Central memory CD4-positive, alpha-beta T cell (primary cell): ENCODE measurements around the gene OLFM1.
"Not testable (repeated sequence)": the region's sequence is repeated elsewhere in the genome, so short reads cannot be mapped to it uniquely, and the experiment has no call there.

Experiments
- DNase-seq: peaks from one replicate; pipeline ENCODE4 v3.0.0; 2022

OLFM1 gene

GRCh38 chr9:135108831-135109510, 21.5 kb downstream of the OLFM1 start:
- no peak for DNase-seq

- no peak for DNase-seq
These were observed 22.2 kb downstream of the OLFM1 start for GRCh38 chr9:135109650-135110049.

- DNase-seq: no peak
These were observed 22.9 kb downstream of the OLFM1 start for GRCh38 chr9:135110416-135110815.

- DNase-seq: not testable (repeated sequence)
These were observed 24.1 kb downstream of the OLFM1 start for GRCh38 chr9:135111600-135111999.

- no peak for DNase-seq
These were observed 28.9 kb downstream of the OLFM1 start for GRCh38 chr9:135116371-135116770.

- no peak for DNase-seq
These were observed 29.4 kb downstream of the OLFM1 start for GRCh38 chr9:135116881-135117280.

GRCh38 chr9:135117281-135117680, 29.8 kb downstream of the OLFM1 start:
- DNase-seq: no peak

GRCh38 chr9:135119496-135120064, 32.1 kb downstream of the OLFM1 start:
- DNase-seq: no peak

- DNase-seq: no peak
These were observed 32.8 kb downstream of the OLFM1 start for GRCh38 chr9:135120249-135120648.

- DNase-seq: no peak
These were observed 34.8 kb downstream of the OLFM1 start for GRCh38 chr9:135122316-135122715.

- DNase-seq: no peak
These were observed 35.8 kb downstream of the OLFM1 start for GRCh38 chr9:135123126-135123772.

GRCh38 chr9:135123773-135124134, 36.3 kb downstream of the OLFM1 start:
- DNase-seq: no peak

GRCh38 chr9:135126451-135127187, 39.2 kb downstream of the OLFM1 start:
- no peak for DNase-seq

- no peak for DNase-seq
These were observed 40.5 kb downstream of the OLFM1 start for GRCh38 chr9:135127718-135128670.

GRCh38 chr9:135129137-135129695, 41.7 kb downstream of the OLFM1 start:
- no peak for DNase-seq

GRCh38 chr9:135130207-135130976, 42.9 kb downstream of the OLFM1 start:
- DNase-seq: no peak

- DNase-seq: no peak
These were observed 44.0 kb downstream of the OLFM1 start for GRCh38 chr9:135131488-135131887.

GRCh38 chr9:135132008-135132407, 44.5 kb downstream of the OLFM1 start:
- no peak for DNase-seq

- DNase-seq: no peak
These were observed 47.0 kb downstream of the OLFM1 start for GRCh38 chr9:135134268-135135022.

GRCh38 chr9:135135171-135135928, 47.9 kb downstream of the OLFM1 start:
- DNase-seq: no peak
